C1 segment of cervical spinal cord (tissue), 14 donors: ENCODE measurements around the gene C4orf51.
"Not testable (repeated sequence)": the region's sequence is repeated elsewhere in the genome, so short reads cannot be mapped to it uniquely, and the experiment has no call there.

Experiments used
- DNase-seq, 14 donors: peaks; one replicate each; lab custom pipeline; 2025; lab: John Stamatoyannopoulos, UW

C4orf51 gene

GRCh38 chr4:145679991-145680455 is at the start of gene C4orf51:
Gene C4orf51 (plus strand): TSS chr4:145680146. CDS start chr4:145680204, 58 bp downstream.
- no peak for DNase-seq

DNA sequence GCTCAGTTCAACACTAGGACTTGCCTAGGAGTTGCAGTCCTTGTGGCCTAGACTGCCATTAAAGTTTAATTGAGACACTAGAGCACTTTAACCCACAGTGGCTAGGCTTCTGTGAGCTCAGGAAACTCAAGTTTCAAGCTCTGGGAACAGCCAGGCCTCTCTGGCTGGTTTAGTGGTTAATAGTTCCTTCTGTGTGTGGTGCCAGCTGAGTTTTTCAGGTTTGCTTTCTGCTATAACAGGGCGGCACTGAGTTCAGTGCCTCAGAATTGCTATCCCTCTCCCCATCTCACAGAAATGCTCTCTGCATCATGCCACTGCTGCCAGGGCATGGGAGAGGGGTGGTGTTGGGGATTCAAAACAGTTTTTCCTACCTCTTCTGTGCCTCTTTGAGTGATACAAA is 44.8 kb upstream of the C4orf51 start:
- DNase-seq: no peak

DNA sequence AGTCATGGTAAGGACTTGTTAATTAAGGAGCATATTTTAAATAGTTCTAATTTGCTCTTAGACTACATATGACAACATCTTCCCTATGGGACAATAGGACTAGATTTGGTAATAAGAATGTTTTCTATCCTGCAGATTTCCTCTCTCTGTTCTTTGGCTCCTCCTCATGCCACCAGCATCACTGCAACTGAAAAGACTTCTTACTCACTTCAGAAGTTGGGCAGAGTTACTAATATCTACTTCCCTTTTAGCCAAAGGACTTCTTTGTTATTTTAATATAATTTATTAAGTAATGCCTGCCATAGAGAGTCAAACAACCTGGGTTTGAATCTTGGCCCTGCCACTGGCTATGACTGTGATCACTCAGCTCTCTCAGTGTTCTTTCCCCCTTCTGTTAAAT is 44.3 kb upstream of the C4orf51 start:
- no peak for DNase-seq

DNA sequence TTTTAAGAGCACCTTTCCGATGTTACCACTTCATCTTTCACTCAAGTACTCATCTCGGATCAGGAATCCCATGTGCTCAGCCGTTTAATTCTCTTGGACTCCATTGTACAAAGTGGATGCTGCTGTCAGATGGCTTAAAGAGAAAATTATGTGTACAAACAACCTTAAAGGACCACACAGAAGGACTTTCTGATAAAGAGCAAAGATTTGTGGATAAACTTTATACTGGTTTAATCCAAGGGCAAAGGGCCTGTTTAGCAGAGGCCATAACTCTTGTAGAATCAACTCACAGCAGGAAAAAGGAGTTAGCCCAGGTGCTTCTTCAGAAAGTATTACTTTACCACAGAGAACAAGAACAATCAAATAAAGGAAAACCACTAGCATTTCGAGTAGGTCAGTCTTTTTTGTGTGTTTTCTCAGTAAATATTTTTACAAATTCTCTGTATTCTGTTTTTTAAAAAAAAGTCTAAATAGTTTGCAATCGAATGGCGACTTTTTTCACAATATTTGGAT is 40.7 kb upstream of the C4orf51 start:
- no peak for DNase-seq

- not testable (repeated sequence) for DNase-seq
Measured at GRCh38 chr4:145640236-145640635, 39.7 kb upstream of the C4orf51 start.

GRCh38 chr4:145643295-145643694 is 36.7 kb upstream of the C4orf51 start:
- no peak for DNase-seq

DNA sequence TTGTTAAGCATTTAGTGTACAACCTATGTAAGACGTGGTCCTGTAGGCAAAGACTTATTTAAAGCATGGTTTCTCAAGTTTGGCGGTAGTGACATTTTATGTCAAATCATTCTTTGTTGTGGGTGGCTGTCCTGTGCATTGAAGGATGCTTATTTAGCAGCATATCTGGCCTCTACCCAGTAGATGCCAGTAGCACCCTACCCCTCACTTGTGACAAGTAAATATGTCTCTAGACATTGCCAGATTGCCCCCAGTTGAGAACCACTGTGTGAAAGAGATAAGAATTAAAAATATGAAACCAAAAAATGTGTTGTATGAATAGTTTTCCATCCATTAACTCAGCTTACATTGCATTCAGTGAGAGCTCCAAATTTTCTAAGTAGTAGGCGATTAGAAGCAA is 35.2 kb upstream of the C4orf51 start:
- no peak for DNase-seq

- DNase-seq: no peak
Measured at GRCh38 chr4:145656156-145656555, 23.8 kb upstream of the C4orf51 start.

DNA sequence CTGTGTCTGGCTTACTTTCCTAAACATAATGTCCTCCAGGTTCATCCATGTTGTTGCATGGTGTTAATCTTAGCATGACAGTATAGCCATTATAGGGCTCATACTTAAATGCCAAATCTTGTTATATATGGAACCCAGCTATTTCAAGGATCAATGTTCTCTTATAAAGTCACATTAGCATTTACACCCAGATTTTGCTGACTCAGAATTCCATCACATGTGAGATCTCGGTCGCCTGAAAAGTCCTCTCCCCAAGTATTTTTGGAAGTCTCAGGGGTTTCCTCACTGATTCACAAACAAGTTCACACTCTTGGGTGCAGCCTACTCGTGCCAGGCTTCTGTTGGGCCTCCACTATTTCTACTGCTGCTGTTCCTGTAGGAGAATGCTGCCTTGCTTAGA is 19.9 kb upstream of the C4orf51 start:
- no peak for DNase-seq

DNA sequence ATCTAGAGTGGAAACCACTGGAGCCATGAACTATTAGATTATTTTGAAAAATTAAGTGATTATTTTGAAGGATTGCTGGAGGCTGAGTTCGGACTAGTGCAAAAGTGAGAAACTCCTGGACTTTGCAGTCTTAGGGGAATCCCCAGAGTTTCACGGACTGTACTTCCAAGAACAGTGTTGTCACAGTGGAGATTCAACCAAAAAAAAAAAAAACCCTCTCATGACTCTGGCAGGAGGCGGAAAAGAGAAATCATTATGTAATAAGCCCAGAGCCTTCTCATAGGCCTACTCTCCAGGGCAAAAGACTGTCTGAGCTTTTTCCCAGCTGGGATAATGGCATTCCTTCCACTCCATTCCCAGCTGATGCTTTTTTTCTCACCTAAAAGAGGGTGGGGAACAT is 16.8 kb upstream of the C4orf51 start:
- DNase-seq: no peak

DNA sequence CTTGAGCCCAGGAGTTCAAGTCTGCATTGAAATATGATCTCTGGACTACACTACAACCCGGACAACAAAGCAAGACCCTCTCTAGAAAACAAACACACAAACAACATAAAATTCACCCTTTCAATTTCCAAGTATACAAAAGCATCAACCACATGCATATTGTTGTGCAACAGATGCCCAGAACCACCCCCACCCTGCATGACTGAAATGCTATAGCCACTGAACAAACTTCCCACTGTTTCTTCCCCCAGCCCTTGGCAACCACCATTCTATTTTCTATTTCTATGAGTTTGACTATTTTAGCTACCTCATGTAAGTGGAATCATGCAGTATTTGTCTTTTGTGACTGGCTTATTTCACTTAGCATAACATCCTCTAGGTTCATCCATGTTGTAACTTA is 14.2 kb upstream of the C4orf51 start:
- DNase-seq: no peak

DNA sequence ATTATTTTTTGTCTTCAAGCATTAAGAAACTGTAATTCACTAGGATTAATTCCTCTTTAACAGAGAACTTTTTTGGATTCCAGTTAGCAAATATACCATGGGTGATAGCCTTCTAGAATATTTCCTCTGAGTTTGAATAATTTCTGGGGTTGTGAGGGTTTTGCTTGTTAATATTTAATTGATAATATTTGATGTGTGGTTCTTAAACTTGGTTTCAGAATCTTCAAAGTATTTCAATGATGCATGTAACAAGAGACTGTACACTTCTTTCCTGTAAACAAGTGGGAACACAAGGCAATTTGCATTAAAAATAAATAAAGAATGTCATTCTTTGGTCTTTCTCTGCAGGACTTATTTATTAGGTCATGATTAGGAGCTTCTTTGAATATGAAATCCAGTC is 9.5 kb upstream of the C4orf51 start:
- DNase-seq: no peak

DNA sequence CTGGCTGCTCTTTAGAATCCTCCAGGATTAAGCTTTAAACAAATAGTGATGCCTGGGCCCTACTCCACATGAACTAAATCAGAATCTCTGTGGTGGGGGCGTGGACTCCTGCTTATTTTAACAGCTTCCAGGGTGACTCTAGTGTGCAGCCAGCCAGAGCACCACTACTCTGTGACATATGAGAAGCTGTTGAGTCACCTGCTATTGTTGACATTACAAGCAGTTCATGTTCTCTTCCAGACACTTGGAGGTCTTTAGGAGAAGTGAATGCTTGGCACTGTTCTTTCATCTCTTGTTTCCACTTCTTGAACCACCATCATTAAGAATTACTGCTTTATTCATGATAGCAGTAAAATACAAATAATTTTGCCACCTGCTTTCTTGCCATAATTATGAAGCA is 426 bp upstream of the C4orf51 start:
- DNase-seq: no peak

DNA sequence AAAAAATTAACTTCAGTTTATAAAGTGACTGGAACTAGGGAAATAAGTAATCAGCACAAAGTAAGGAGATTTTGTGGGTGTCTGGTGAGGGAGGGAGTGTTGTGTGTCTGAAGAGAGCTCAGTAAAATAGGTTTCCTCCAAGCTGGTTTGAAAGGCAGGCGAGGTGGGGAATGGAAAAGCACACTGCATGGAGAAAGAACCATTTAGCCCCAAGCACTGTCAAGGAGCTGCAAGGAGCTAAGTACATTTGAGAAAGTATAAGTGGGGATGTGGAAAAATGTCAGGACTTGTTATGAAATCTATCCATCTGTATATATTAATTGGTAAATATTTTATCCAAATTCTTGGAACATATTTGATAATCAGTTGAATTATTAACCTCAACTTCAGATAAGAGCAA is 956 bp downstream of the C4orf51 start:
- DNase-seq: no peak

DNA sequence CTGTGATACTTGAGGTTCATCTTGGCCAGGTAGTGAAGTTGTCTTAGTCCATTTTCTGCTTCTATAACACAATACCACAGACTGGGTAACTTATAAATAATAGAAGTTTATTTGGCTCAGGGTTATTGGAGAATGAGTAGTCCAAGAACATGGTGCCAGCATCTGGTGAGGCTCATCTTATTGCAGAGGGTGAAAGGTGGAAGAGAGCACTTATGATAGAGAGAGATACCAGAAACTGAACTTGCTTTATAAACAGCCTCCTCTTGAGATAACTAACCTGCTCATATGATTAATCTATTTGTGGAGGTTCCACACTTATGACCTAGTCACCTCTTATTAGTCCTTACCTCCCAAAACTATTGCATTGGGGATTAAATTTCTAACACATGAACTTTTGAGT is 1.6 kb downstream of the C4orf51 start:
- DNase-seq: no peak

DNA sequence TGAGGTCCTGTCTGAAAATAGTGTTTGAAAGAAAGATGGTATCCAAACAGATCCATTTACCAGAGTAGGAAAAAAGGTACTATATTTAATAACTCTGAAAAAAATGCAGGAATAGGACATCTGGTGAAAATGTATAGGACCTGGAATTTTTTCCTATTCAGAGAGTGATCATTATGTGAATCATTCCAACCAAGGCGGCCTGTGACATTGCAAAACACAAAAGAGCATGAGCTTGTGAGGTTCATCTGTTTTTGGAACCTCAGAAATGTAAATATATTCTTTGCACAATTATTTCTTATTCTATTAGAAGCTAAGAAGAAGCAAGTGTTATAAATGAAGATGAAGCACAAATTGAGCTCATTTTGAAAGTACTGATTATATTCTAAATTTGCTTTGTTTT is 2.0 kb downstream of the C4orf51 start:
- no peak for DNase-seq

- DNase-seq: no peak
Measured at GRCh38 chr4:145686991-145687390, 7.0 kb downstream of the C4orf51 start.

DNA sequence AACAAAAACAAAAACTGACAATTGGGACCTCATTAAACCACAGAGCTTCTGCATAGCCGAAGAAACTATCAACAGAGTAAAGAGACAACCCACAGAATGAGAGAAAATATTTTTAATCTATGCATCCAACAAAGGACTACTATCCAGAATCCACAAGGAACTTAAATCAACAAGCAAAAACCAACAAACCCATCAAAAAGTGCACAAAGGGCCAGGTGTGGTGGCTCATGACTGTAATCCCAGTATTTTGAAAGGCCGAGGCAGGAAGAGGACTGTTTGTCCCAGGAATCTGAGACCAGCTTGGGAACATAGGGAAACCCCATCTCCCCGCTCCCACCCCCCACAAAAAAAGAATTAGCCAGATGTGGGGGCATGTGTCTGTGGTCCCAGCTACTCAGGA is 10.7 kb downstream of the C4orf51 start:
- DNase-seq: no peak

- DNase-seq: not testable (repeated sequence)
Measured at GRCh38 chr4:145691416-145691815, 11.5 kb downstream of the C4orf51 start.

GRCh38 chr4:145694929-145695328 is 15.0 kb downstream of the C4orf51 start:
- DNase-seq: no peak

GRCh38 chr4:145697332-145697731 is 17.4 kb downstream of the C4orf51 start:
- no peak for DNase-seq

DNA sequence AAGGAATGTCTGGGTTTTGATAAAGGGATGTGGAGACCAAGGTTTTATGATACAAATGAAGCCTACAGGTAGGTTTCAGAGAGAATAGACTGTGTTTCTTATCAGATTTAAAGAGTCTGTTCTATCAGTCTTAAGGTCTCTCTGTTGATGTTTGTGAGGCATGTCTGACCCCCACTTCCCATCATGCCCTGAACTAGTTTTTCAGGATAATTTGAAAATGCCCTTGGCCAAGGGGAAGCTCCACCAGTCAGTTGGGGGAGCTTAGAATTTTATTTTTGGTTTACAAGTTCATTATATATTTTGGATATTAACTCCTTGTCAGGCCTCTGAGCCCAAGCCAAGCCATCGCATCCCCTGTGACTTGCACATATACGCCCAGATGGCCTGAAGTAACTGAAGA is 18.6 kb downstream of the C4orf51 start:
- DNase-seq: no peak

GRCh38 chr4:145703850-145704497 is 24.0 kb downstream of the C4orf51 start:
- DNase-seq: no peak

DNA sequence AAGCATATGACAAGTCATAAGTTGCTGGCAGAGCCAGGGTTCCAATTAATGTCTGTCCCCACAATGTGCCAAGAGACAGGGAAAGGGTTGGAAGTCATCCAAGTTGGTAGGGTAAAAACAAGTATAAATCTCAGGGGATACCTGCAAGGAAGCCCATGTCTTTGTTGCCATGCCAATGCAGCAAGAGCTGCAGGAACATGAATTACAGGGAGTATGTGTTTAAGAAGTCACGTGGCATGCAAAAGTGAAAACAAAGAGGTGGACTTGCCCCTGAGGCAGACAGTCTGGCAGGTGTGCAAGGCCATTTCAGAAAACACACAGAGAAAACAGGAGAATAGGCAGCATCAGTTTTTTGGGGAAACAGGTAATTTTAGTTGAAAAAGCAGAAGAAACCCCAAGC is 29.4 kb downstream of the C4orf51 start:
- peak in 1 of 14 donors; percentile 12 for DNase-seq
